Lower lobe of right lung (tissue), 2 donors: ENCODE results near the gene PLXNA3. TPM values are rescaled to one million over a fixed set of nuclear protein-coding genes. Genes with fewer than 3 reads are reported as not detected.

Experiments used
- ATAC-seq, 2 donors: fragments of 200-7000 bp; cut with Tn5 transposase; one replicate each; pipeline ENCODE4 v1.9.1; 2020 to 2022; ENCODE audit warnings: mild to moderate bottlenecking in 2 of 2, moderate library complexity in 2 of 2
- DNase-seq: peaks from one replicate; pipeline ENCODE4 v3.0.0-alpha.2; 2020
- H3K27ac ChIP-seq: fragments of 200-600 bp; one replicate; pipeline ENCODE4 v1.8.0; 2022
- H3K27me3 ChIP-seq: fragments of 200-600 bp; one replicate; pipeline ENCODE4 v1.8.0; 2022; ENCODE audit warnings: low read depth
- H3K36me3 ChIP-seq: fragments of 200-600 bp; one replicate; pipeline ENCODE4 v1.8.0; 2022; ENCODE audit warnings: mild to moderate bottlenecking
- H3K4me1 ChIP-seq: fragments of 200-600 bp; one replicate; pipeline ENCODE4 v1.8.0; 2022
- H3K4me3 ChIP-seq: fragments of 200-600 bp; one replicate; pipeline ENCODE4 v1.8.0; 2022; ENCODE audit warnings: mild to moderate bottlenecking
- H3K9me3 ChIP-seq: fragments of 200-600 bp; one replicate; pipeline ENCODE4 v1.8.0; 2022
- intact Hi-C: fragments of 100-400 bp; cut with DNase I; formaldehyde crosslinking; loops from one replicate; pipeline ENCODE4 v1.11.0; 2022
- total RNA-seq: library from RNA; stranded (reverse); fragmentation: NEBNext Ultra II Directional; extraction: Animal tissue kit (Norgen Biotek cat#: 25700); gene quantifications from one replicate; pipeline ENCODE4 v1.2.1, GENCODE V29; 2021
- TF ChIP-seq, protein P1 (sequence below): fragments of 200-600 bp; IDR thresholded peaks from one replicate; pipeline ENCODE4 v1.8.0; 2022; ENCODE audit warnings: antibody characterized with exemption, mild to moderate bottlenecking
- donor health status: DM: no; HTN: yes; CAD: no; lungs with severe emphysema.

PLXNA3 gene
- total RNA-seq, 1 donor from 2014 or later = 49.0 TPM

- TF ChIP-seq, protein P1, sequence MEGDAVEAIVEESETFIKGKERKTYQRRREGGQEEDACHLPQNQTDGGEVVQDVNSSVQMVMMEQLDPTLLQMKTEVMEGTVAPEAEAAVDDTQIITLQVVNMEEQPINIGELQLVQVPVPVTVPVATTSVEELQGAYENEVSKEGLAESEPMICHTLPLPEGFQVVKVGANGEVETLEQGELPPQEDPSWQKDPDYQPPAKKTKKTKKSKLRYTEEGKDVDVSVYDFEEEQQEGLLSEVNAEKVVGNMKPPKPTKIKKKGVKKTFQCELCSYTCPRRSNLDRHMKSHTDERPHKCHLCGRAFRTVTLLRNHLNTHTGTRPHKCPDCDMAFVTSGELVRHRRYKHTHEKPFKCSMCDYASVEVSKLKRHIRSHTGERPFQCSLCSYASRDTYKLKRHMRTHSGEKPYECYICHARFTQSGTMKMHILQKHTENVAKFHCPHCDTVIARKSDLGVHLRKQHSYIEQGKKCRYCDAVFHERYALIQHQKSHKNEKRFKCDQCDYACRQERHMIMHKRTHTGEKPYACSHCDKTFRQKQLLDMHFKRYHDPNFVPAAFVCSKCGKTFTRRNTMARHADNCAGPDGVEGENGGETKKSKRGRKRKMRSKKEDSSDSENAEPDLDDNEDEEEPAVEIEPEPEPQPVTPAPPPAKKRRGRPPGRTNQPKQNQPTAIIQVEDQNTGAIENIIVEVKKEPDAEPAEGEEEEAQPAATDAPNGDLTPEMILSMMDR = no peak
- ATAC-seq (no peak), DNase-seq (no peak)
- Histone ChIP-seq H3K36me3 (peaks cover 17% of the 10 kb centered on the region), H3K27ac (no peak overlapping the region), H3K27me3 (no peaks in the 10 kb centered on the region), H3K9me3 (no peaks in the 10 kb centered on the region), H3K4me1 (no peaks in the 10 kb centered on the region), H3K4me3 (no peak overlapping the region)
- intact Hi-C loops = no loop called here
Observed at GRCh38 chrX:154509455-154509854, 51.4 kb downstream of the PLXNA3 start.

- DNase-seq = no peak
- Histone ChIP-seq H3K4me1 (peaks cover 5% of the 10 kb centered on the region), H3K4me3 (no peak overlapping the region), H3K27me3 (no peaks in the 10 kb centered on the region), H3K36me3 (peaks cover 5% of the 10 kb centered on the region), H3K27ac (no peak overlapping the region), H3K9me3 (no peaks in the 10 kb centered on the region)
- intact Hi-C loops = no loop called here
- TF ChIP-seq, protein P1 = no peak
- no peak for ATAC-seq
Observed at GRCh38 chrX:154511761-154512160, 53.7 kb downstream of the PLXNA3 start.

DNA sequence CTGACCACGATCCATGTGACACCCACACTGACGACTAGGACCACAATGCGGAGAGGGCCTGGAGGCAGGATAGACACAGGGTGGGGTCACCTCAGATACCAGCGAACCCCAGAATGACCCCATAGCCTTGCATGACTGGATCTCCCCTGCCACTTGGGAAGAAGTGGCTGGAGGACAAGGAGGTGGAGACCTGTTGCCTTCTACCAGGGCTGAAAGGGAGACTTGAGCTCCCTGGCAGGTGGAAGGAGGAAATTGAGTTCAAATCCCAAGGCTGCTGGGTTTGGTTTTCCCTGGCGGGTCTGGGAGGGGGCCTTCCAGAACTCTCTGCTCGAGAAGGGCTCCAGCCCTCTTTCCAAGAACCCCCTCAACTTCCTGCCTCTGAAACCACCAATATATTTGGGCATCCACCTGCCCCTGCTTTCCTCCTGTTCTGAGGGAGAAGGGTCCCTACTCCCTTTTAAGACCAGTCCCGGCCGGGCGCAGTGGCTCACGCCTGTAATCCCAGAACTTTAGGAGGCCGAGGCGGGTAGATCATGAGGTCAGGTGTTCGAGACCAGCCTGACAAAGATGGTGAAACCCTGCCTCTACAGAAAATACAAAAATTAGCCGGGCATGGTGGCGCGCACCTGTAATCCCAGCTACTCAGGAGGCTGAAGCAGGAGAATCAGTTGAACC lies 54.9 kb downstream of the PLXNA3 start:
- Histone ChIP-seq H3K4me3 (no peak overlapping the region), H3K27ac (no peak overlapping the region), H3K4me1 (peaks cover 13% of the 10 kb centered on the region), H3K27me3 (no peaks in the 10 kb centered on the region), H3K9me3 (no peaks in the 10 kb centered on the region), H3K36me3 (no peaks in the 10 kb centered on the region)
- intact Hi-C loops = no loop called here
- ATAC-seq = no peak
- DNase-seq = no peak
- TF ChIP-seq, protein P1 = no peak

GRCh38 chrX:154513716-154514115 lies 55.6 kb downstream of the PLXNA3 start:
- Histone ChIP-seq H3K36me3 (no peaks in the 10 kb centered on the region), H3K4me3 (no peak overlapping the region), H3K9me3 (no peaks in the 10 kb centered on the region), H3K27me3 (no peaks in the 10 kb centered on the region), H3K4me1 (peaks cover 13% of the 10 kb centered on the region), H3K27ac (no peak overlapping the region)
- ATAC-seq (no peak), DNase-seq (no peak)
- TF ChIP-seq, protein P1 = no peak
- intact Hi-C loops = no loop called here

- ATAC-seq (peak; percentile 9 to 26), DNase-seq (peak; percentile 55)
- Histone ChIP-seq H3K36me3 (no peaks in the 10 kb centered on the region), H3K27me3 (no peaks in the 10 kb centered on the region), H3K4me3 (peak overlapping the region; percentile 67), H3K27ac (peak overlapping the region; percentile 90), H3K9me3 (no peaks in the 10 kb centered on the region), H3K4me1 (peaks cover 13% of the 10 kb centered on the region)
- intact Hi-C loops = no loop called here
- TF ChIP-seq, protein P1 = no peak
Observed at GRCh38 chrX:154515090-154515965, 57.2 kb downstream of the PLXNA3 start.
